HG03520 (cell line): ENCODE measurements around the gene PCDHGA7.
"Not testable (repeated sequence)": the region's sequence is repeated elsewhere in the genome, so short reads cannot be mapped to it uniquely, and the experiment has no call there.

Source experiments
- ATAC-seq: cut with Tn5 transposase; IDR thresholded peaks from one replicate; pipeline ENCODE4 v1.9.1; 2021; ENCODE audit warnings: mild to moderate bottlenecking, moderate library complexity; ENCODE audit not compliant: unreplicated experiment

Gene PCDHGA7

DNA sequence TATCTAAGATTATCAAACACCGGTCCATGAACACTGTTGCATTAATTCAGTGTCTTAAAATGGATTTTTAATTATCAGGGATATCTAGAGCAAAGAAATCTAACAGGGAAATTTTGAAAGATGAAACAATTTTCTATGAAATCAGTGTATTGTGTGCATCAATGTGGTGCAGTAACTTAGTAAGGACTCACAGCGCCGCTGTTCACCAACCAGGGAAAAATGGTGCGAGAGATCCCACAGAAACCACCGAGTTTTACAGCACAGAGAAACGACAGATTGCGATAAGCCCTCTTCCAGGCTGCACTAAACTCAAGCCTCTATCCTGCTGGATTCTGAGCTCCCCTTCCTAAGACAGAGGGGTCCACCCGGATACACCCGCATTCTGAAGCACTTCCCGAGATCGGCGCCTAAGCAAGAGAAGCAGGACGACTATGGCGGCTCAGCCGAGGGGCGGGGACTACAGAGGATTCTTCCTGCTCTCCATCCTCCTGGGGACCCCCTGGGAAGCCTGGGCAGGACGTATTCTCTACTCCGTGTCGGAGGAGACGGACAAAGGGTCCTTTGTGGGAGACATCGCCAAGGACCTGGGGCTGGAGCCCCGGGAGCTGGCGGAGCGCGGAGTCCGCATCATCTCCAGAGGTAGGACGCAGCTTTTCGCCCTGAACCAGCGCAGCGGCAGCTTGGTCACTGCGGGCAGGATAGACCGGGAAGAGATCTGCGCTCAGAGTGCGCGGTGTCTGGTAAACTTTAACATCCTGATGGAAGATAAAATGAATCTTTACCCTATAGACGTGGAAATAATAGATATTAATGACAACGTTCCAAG, at the start of gene PCDHGA7:
PCDHGA7 (plus strand) TSS at position 274 of the 826 bp plus-strand sequence; CDS start at position 432, 158 bp downstream.
- ATAC-seq: peak; percentile 73

- ATAC-seq: no peak
Observed at GRCh38 chr5:141338538-141339306, 43.8 kb upstream of the PCDHGA7 start, which contains the start of gene PCDHGA2. PCDHGA2 (plus strand) TSS chr5:141338760.

DNA sequence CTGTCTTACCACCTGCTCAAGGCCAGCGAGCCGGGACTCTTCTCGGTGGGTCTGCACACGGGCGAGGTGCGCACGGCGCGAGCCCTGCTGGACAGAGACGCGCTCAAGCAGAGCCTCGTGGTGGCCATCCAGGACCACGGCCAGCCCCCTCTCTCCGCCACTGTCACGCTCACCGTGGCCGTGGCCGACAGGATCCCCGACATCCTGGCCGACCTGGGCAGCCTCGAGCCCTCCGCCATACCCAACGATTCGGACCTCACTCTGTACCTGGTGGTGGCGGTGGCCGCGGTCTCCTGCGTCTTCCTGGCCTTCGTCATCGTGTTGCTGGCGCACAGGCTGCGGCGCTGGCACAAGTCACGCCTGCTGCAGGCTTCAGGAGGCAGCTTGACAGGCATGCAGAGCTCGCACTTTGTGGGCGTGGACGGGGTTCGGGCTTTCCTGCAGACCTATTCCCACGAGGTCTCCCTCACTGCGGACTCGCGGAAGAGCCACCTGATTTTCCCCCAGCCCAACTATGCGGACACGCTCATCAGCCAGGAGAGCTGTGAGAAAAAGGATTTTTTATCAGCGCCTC, 41.7 kb upstream of the PCDHGA7 start:
- not testable (repeated sequence) for ATAC-seq

GRCh38 chr5:141342773-141343172, 39.8 kb upstream of the PCDHGA7 start:
- ATAC-seq: no peak

GRCh38 chr5:141343242-141343952, 39.1 kb upstream of the PCDHGA7 start, which contains the start of gene PCDHGA3:
PCDHGA3 (plus strand) TSS chr5:141343829; CDS start chr5:141344034, 205 bp downstream.
- ATAC-seq: no peak

DNA sequence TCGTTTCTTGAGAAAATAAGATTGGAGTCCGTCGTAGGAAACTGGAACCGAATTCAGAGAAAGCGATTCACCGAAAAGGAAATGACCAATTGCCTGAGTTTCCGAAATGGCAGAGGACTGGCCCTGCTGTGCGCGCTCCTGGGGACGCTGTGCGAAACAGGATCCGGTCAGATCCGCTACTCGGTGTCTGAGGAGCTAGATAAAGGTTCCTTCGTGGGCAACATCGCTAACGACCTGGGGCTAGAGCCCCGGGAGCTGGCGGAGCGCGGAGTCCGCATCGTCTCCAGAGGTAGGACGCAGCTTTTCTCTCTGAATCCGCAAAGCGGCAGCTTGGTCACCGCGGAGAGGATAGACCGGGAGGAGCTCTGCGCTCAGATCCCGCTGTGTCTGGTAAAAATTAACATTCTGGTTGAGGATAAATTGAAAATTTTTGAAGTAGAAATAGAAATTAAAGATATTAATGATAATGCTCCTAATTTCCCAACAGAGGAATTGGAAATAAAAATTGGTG, 38.5 kb upstream of the PCDHGA7 start:
- ATAC-seq: no peak

DNA sequence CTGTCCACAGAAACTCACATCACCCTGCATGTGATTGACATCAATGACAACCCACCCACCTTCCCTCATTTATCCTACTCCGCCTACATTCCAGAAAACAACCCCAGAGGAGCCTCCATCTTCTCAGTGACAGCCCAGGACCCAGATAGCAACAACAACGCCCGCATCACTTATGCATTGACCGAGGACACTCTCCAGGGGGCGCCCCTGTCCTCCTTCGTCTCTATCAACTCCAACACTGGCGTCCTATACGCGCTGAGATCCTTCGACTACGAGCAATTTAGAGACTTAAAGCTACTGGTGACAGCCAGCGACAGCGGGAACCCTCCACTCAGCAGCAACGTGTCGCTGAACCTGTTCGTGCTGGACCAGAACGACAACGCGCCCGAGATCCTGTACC, 37.2 kb upstream of the PCDHGA7 start:
- ATAC-seq: no peak

DNA sequence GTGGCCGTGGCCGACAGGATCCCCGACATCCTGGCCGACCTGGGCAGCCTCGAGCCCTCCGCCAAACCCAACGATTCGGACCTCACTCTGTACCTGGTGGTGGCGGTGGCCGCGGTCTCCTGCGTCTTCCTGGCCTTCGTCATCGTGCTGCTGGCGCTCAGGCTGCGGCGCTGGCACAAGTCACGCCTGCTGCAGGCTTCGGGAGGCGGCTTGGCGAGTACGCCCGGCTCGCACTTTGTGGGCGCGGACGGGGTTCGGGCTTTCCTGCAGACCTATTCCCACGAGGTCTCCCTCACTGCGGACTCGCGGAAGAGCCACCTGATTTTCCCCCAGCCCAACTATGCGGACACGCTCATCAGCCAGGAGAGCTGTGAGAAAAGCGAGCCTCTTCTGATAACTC, 36.5 kb upstream of the PCDHGA7 start:
- not testable (repeated sequence) for ATAC-seq

DNA sequence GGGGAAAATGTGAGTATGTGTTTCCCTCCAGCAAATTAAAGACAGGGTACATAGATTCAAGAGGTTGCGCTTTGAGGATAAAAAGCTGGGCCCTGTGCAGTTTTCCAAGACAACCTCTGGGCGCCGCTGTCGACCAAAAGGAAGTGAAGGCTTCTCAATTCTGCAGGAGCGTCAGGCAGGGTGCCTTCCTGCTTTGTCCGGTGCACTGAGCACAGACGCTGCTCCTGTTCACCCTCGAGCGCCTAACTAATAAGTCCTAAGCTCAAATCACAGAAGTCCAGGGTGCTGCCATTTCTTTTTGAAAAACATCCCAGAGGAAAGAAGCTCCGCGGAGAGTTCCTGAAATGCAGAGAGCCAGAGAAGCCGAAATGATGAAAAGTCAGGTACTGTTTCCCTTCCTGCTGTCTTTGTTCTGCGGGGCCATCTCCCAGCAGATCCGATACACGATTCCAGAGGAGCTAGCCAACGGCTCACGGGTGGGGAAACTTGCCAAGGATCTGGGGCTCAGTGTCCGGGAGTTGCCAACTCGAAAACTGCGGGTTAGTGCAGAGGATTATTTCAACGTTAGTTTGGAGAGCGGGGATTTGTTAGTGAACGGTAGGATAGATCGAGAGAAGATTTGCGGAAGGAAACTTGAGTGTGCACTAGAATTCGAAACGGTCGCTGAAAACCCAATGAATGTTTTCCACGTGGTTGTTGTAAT, 32.5 kb upstream of the PCDHGA7 start, which contains the start of gene PCDHGB1:
PCDHGB1 (plus strand) TSS at position 183 of the 703 bp plus-strand sequence; CDS start at position 345, 162 bp downstream.
- ATAC-seq: peak; percentile 92

- ATAC-seq: no peak
Observed at GRCh38 chr5:141351591-141351990, 31.0 kb upstream of the PCDHGA7 start.

DNA sequence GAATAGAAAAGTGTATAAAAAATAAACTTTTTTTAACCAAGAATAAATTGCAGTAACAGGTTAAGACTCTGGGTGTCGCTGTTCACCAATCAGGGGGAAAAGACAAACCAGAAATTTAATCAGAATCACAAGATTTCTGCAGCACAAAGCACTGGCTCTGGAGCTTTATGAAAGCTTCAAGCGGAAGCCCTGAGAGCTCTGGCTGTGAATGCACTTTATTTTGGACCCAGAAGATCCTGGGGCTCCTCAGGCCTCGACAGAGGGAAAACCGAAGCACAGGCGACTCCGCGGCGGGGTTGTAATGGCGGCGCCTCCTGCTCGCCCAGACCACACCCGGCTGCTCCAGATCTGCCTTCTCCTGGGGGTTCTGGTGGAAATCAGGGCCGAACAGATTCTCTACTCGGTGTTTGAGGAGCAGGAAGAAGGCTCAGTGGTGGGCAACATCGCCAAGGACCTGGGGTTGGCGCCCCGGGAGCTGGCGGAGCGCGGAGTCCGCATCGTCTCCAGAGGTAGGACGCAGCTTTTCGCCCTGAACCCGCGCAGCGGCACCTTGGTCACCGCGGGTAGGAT, 27.6 kb upstream of the PCDHGA7 start, which contains the start of gene PCDHGA4:
PCDHGA4 (plus strand) TSS at position 122 of the 570 bp plus-strand sequence; CDS start at position 209, 87 bp downstream.
- no peak for ATAC-seq

DNA sequence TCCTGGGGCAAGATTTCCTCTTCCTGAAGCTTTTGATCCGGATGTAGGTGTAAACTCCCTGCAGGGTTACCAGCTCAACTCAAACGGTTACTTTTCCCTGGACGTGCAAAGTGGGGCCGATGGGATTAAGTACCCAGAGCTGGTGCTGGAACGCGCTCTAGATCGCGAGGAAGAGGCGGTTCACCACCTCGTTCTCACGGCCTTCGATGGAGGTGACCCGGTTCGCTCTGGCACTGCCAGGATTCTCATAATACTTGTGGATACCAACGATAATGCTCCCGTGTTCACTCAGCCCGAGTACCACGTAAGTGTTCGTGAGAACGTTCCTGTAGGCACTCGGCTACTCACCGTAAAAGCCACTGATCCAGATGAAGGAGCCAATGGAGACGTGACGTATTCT, 26.9 kb upstream of the PCDHGA7 start:
- ATAC-seq: no peak

- no peak for ATAC-seq
Observed at GRCh38 chr5:141356133-141356532, 26.4 kb upstream of the PCDHGA7 start.

- ATAC-seq: no peak
Observed at GRCh38 chr5:141356950-141357349, 25.6 kb upstream of the PCDHGA7 start.

GRCh38 chr5:141359790-141360426, 22.6 kb upstream of the PCDHGA7 start, which contains the start of gene PCDHGB2:
PCDHGB2 (plus strand) TSS chr5:141359994; CDS start chr5:141360136, 142 bp downstream.
- ATAC-seq: peak; percentile 46

- no peak for ATAC-seq
Observed at GRCh38 chr5:141360685-141361084, 21.9 kb upstream of the PCDHGA7 start.

DNA sequence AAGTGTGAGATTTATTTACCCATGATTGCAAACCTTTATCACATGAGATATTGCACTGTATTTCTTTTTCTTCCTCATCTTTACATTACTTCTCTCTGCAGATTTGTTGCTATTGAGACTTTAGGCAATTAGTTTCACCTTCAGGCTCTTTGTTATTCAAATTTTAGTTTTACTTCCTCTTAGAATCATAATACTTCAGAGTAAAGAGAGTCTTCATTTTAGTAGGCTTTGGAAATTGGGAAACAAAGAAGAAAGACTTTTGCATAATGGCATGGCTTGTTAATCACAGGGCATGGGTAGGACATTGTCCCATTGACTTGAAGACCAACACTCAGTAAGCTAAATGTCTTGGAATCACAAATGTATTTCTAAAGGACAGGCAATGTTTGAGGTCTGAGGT, 19.8 kb upstream of the PCDHGA7 start:
- ATAC-seq: no peak

DNA sequence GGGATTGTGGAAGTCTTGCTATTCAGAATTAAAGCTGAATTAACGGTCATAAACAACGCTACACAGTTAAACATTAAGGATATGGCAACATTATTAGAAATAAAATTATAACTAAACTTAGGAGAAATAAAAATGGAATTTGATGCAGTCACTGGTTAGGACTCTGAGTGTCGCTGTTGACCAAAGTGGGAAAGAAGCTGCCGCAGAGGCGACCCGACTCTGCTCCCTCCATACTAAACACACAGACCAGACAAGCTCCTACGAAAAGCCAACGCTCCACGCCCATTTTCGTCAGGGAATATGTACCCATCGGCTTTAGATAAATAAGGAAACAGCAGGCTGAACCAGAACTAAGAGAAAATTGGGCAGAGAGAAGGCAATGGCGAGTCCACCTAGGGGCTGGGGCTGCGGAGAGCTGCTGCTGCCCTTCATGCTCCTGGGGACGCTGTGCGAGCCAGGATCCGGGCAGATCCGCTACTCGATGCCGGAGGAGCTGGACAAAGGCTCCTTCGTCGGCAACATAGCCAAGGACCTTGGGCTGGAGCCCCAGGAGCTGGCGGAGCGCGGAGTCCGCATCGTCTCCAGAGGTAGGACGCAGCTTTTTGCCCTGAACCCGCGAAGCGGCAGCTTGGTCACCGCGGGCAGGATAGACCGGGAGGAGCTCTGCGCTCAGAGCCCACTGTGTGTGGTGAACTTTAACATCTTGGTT, 18.4 kb upstream of the PCDHGA7 start, which contains the start of gene PCDHGA5:
PCDHGA5 (plus strand) TSS at position 211 of the 709 bp plus-strand sequence; CDS start at position 380, 169 bp downstream.
- no peak for ATAC-seq
